ENCODE results near the gene IMPA2.

IMPA2 gene

DNA sequence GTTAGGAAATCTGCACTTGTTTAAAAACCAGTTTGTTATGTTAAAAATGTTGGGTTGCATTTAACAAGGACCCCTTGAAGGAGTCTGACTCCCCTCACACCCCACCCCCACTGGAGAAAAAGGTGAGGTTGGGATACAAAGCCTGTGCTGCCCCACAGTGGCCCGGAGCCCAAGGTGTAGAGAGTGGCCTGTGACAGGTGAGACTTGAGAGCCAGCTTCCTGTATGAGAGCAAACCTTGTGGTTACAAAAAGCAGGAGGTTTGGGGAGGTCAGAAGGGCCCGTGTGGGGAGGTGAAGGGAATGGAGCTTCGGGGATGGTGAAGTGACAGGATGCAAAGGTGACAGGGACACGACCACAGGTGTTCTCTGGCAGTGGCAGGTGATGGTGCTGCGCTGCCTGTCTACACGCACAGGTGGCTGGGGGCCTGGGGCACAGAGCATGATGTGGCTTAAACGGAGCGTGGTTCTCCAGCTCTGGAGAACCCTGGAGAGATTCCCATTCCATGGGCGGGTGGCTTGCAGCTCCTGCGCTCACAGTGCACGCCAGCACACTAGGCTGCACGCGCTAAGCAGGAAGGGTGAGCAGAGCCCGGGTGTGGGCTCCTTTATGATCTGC, 29.0 kb downstream of the IMPA2 start:
- no peak overlapping the region for H3K4me3 ChIP-seq (ENCODE audit: low read length)
- no peak overlapping the region for H3K9ac ChIP-seq (ENCODE audit: low read length)
- no peaks in the 10 kb centered on the region for H3K27me3 ChIP-seq (replicated peaks; ENCODE audit: control insufficient read depth, insufficient read depth, low read length)
- H3K4me1 ChIP-seq (ENCODE audit: control insufficient read depth, insufficient read depth, low read length), result peaks cover 17% of the 10 kb centered on the region
- DNase-seq (ENCODE audit: low read depth), result no peak
- peaks cover 25% of the 10 kb centered on the region for H3K36me3 ChIP-seq (ENCODE audit: control insufficient read depth, insufficient read depth, low read length, severe bottlenecking)
- H3K9me3 ChIP-seq (ENCODE audit: control insufficient read depth, low read length), result no peaks in the 10 kb centered on the region

DNA sequence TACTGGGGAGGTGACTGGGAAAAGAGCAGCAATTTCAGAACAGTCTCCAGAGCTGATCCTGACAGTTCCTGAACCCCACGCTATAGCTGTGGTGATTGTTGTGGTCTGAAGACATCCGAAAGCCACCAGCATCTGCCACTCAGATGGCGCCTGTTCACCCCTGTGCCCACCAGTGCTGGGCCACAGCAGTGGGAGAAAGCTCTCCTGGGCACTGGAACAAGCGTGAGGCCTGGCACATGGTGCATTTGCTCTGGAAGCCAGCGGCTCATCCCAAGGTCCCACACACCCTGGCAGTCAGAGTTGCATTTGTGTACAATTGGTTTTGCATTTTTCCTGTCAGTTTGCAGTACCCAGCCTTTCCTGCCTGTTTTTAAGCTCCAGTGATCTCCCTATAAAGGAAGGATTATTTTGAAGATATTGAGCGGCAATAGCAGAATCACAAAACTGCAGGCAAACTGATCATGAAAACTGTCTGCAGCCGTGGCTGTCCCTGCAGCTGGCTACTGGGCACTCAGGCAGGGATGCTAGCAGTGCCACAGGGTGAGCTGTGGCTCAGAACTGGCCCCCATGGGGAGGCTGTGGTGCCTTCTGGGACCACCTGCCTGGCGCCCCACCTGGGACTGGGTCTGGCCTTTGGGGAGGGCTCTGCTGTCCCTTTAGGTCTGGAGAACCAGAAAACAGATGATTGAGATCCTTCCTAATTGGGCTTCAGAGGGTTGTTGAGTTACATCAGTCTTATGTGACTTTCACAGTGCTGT, 30.1 kb downstream of the IMPA2 start:
- no peaks in the 10 kb centered on the region for H3K27me3 ChIP-seq (replicated peaks; ENCODE audit: control insufficient read depth, insufficient read depth, low read length)
- H3K4me3 ChIP-seq (ENCODE audit: low read length), result no peak overlapping the region
- no peaks in the 10 kb centered on the region for H3K9me3 ChIP-seq (ENCODE audit: control insufficient read depth, low read length)
- peaks cover 25% of the 10 kb centered on the region for H3K36me3 ChIP-seq (ENCODE audit: control insufficient read depth, insufficient read depth, low read length, severe bottlenecking)
- no peak for DNase-seq (ENCODE audit: low read depth)
- H3K9ac ChIP-seq (ENCODE audit: low read length), result no peak overlapping the region
- peaks cover 22% of the 10 kb centered on the region for H3K4me1 ChIP-seq (ENCODE audit: control insufficient read depth, insufficient read depth, low read length)

DNA sequence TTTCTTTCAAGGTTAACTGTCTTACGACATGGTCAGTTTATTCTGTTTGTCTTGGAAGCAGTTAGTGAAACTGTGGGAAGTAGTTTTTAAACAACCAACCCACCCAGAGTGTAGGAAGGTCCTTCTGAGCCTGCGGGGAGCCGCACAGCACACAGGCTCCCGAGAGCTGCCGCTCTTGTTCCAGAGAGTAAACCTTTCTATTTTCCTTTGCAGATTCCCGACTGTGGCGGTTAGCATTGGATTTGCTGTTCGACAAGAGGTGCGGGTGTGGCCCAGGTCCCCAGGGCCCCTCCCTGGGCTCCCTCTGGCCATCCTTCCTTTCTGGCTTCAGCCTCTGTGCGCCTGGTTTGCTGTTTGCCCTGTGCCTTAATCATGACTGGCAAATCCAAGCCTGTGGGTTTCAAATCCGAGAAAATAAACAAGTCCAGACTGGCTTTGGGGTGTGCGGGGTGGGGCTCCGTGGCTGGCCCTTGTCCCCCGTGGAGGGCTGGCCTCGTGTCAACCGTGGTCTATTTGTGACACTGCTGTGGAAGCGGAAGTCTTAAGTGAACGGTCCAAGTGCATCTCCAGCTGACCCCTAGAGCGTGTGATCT, 30.7 kb downstream of the IMPA2 start:
- no peaks in the 10 kb centered on the region for H3K9me3 ChIP-seq (ENCODE audit: control insufficient read depth, low read length)

GRCh38 chr18:12012697-12013096, 31.4 kb downstream of the IMPA2 start:
- Histone ChIP-seq H3K9me3 (ENCODE audit: control insufficient read depth, low read length) (no peaks in the 10 kb centered on the region), H3K27me3 (replicated peaks; ENCODE audit: control insufficient read depth, insufficient read depth, low read length) (no peaks in the 10 kb centered on the region), H3K9ac (ENCODE audit: low read length) (no peak overlapping the region), H3K36me3 (ENCODE audit: control insufficient read depth, insufficient read depth, low read length, severe bottlenecking) (peaks cover 25% of the 10 kb centered on the region), H3K4me1 (ENCODE audit: control insufficient read depth, insufficient read depth, low read length) (peaks cover 22% of the 10 kb centered on the region), H3K4me3 (ENCODE audit: low read length) (no peak overlapping the region)
- DNase-seq (ENCODE audit: low read depth), result no peak

More for the DNA sequence above, 30.7 kb downstream of the IMPA2 start:
- Histone ChIP-seq H3K27me3 (replicated peaks; ENCODE audit: control insufficient read depth, insufficient read depth, low read length) (no peaks in the 10 kb centered on the region), H3K36me3 (ENCODE audit: control insufficient read depth, insufficient read depth, low read length, severe bottlenecking) (peaks cover 25% of the 10 kb centered on the region), H3K9ac (ENCODE audit: low read length) (no peak overlapping the region), H3K4me3 (ENCODE audit: low read length) (no peak overlapping the region), H3K4me1 (ENCODE audit: control insufficient read depth, insufficient read depth, low read length) (peaks cover 22% of the 10 kb centered on the region)
- DNase-seq (ENCODE audit: low read depth), result peak; percentile 71

DNA sequence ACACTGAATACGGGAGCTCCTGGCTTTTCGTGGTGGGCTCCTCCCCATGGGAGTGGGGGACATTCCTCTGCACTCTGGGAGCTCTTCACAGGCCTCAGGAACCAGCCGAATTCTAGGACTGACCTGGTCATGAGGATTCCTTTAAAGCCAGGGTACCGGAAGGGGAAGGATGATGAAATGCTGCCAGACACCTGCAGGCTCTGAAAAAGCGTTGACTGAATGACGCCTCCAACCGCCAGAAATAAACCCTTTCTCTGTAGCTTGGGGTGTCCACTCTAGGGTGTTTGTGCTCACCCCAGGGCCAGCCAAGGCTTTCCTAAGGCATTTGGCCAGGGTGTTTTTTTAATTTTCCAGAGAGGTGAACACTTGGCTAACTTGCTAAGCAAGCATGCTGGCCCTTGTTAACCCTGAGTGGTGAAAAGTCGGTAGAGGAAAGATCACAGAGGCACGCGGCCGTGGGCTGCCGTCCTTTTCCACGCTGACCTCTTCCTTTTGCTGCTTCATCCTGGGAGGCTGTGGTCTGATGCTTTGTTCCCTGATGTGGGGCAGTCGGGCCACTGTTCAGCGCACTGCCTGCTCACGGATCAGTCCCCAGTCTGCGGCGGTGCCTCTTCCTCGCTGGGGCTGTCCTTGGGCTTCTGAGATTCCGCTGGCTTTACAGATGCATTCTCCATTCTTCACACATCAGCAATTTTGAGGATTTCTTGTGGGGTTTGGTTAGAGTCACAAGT, 32.0 kb downstream of the IMPA2 start:
- Histone ChIP-seq H3K36me3 (ENCODE audit: control insufficient read depth, insufficient read depth, low read length, severe bottlenecking) (peaks cover 23% of the 10 kb centered on the region), H3K27me3 (replicated peaks; ENCODE audit: control insufficient read depth, insufficient read depth, low read length) (no peaks in the 10 kb centered on the region), H3K4me1 (ENCODE audit: control insufficient read depth, insufficient read depth, low read length) (peaks cover 22% of the 10 kb centered on the region), H3K9ac (ENCODE audit: low read length) (no peak overlapping the region), H3K4me3 (ENCODE audit: low read length) (no peak overlapping the region), H3K9me3 (ENCODE audit: control insufficient read depth, low read length) (no peaks in the 10 kb centered on the region)
- no peak for DNase-seq (ENCODE audit: low read depth)

GRCh38 chr18:12014086-12014485, 32.8 kb downstream of the IMPA2 start:
- Histone ChIP-seq H3K4me1 (ENCODE audit: control insufficient read depth, insufficient read depth, low read length) (peaks cover 22% of the 10 kb centered on the region), H3K27me3 (replicated peaks; ENCODE audit: control insufficient read depth, insufficient read depth, low read length) (no peaks in the 10 kb centered on the region), H3K4me3 (ENCODE audit: low read length) (no peak overlapping the region), H3K9ac (ENCODE audit: low read length) (no peak overlapping the region), H3K9me3 (ENCODE audit: control insufficient read depth, low read length) (no peaks in the 10 kb centered on the region), H3K36me3 (ENCODE audit: control insufficient read depth, insufficient read depth, low read length, severe bottlenecking) (peaks cover 19% of the 10 kb centered on the region)
- DNase-seq (ENCODE audit: low read depth), result no peak

DNA sequence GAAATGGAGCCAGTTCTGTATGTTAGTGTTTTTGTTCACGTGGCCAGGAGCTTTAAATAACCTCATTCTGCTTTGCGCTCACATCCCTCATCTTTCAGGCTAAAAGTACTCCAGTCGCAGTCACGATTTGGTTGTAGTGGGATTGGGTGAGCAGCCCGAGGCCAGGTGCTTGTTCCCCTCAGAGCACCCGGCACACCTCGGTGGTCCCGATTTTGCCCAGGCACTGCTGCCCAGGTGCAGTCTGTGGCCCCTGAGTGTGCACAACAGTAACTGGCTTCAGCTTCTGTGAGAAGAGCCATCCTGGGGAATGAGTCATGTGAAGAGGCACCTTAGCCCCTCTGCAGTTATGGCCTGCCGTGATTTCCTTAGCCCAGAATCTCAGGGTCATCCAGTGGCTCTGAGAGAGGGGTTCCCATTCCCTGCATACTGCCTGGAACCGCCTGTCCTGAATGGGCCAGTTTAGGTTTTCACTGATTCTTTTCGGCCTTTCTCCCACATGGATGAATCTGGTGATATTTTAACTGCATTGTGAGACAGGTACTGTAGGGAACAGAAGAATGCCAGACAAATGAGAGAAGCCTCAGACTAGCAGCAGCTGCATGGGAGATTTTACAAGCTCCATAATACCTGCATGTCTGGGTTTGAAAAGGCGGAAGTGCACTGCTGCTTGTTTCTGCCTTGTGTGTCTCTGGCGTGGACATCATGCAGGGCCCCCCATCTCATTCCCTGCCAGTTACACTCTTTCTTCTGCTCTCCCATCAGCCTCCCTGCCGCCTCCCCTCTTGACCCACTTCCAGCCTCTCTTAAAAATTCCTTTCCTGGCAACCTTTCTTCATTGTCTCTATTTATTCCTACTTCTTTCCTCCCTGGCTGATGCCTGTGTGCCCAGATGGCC, 33.5 kb downstream of the IMPA2 start:
- Histone ChIP-seq H3K27me3 (replicated peaks; ENCODE audit: control insufficient read depth, insufficient read depth, low read length) (no peaks in the 10 kb centered on the region), H3K9me3 (ENCODE audit: control insufficient read depth, low read length) (no peaks in the 10 kb centered on the region), H3K9ac (ENCODE audit: low read length) (peak overlapping the region; percentile 21), H3K36me3 (ENCODE audit: control insufficient read depth, insufficient read depth, low read length, severe bottlenecking) (peaks cover 15% of the 10 kb centered on the region), H3K4me1 (ENCODE audit: control insufficient read depth, insufficient read depth, low read length) (peaks cover 22% of the 10 kb centered on the region), H3K4me3 (ENCODE audit: low read length) (no peak overlapping the region)
- DNase-seq (ENCODE audit: low read depth), result no peak

- peak; percentile 70 for DNase-seq (ENCODE audit: low read depth)
- Histone ChIP-seq H3K9ac (ENCODE audit: low read length) (peak overlapping the region; percentile 22), H3K4me1 (ENCODE audit: control insufficient read depth, insufficient read depth, low read length) (peaks cover 22% of the 10 kb centered on the region), H3K9me3 (ENCODE audit: control insufficient read depth, low read length) (no peaks in the 10 kb centered on the region), H3K27me3 (replicated peaks; ENCODE audit: control insufficient read depth, insufficient read depth, low read length) (no peaks in the 10 kb centered on the region), H3K4me3 (ENCODE audit: low read length) (peak overlapping the region; percentile 8), H3K36me3 (ENCODE audit: control insufficient read depth, insufficient read depth, low read length, severe bottlenecking) (peaks cover 9% of the 10 kb centered on the region)
Measured at GRCh38 chr18:12015416-12016062, 34.2 kb downstream of the IMPA2 start.

DNA sequence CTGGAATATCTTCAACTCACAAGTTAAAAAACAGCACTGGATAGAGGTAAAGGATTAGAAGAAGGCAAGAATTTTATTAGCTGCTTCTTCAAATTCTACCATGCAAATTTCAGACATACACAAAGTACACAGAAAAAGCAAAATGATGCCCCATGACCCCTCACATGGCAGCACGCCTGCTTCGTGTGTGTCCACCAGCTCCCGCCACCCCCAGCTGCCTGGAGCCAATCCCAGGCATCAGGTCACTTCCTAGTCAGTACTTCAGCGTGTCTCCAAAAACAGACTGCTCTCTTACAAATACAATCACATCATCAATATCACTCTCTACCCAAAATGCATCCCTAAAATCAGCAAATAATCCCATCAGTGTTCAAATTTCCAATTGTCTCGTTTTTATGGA, 35.8 kb downstream of the IMPA2 start:
- no peak overlapping the region for H3K9ac ChIP-seq (ENCODE audit: low read length)
- no peak overlapping the region for H3K4me3 ChIP-seq (ENCODE audit: low read length)
- H3K36me3 ChIP-seq (ENCODE audit: control insufficient read depth, insufficient read depth, low read length, severe bottlenecking), result peaks cover 15% of the 10 kb centered on the region
- H3K27me3 ChIP-seq (replicated peaks; ENCODE audit: control insufficient read depth, insufficient read depth, low read length), result no peaks in the 10 kb centered on the region
- peaks cover 22% of the 10 kb centered on the region for H3K4me1 ChIP-seq (ENCODE audit: control insufficient read depth, insufficient read depth, low read length)
- H3K9me3 ChIP-seq (ENCODE audit: control insufficient read depth, low read length), result no peaks in the 10 kb centered on the region
- DNase-seq (ENCODE audit: low read depth), result no peak

DNA sequence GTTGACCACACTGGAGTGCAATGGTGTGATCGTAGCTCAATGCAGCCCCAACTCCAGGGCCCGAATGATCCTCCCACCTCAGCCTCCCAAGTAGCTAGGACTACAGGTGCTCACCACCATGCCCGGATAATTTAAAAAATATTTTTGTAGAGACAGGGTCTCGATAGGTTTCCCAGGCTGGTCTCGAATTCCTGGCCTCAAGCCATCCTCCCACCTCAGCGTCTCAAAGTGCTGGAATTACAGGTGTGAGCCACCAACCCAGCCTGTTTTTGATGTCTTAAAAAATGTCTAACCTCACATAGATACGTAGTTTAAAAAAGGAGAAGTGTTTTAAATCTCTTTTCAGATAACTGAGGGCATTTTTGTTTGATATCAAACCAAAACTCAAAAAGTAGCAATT, 37.6 kb downstream of the IMPA2 start:
- Histone ChIP-seq H3K4me1 (ENCODE audit: control insufficient read depth, insufficient read depth, low read length) (peaks cover 22% of the 10 kb centered on the region), H3K36me3 (ENCODE audit: control insufficient read depth, insufficient read depth, low read length, severe bottlenecking) (peaks cover 15% of the 10 kb centered on the region), H3K4me3 (ENCODE audit: low read length) (no peak overlapping the region), H3K9ac (ENCODE audit: low read length) (no peak overlapping the region), H3K27me3 (replicated peaks; ENCODE audit: control insufficient read depth, insufficient read depth, low read length) (no peaks in the 10 kb centered on the region), H3K9me3 (ENCODE audit: control insufficient read depth, low read length) (no peaks in the 10 kb centered on the region)
- DNase-seq (ENCODE audit: low read depth), result no peak
